Tibial nerve (tissue), 4 donors: ENCODE results near the gene FOXI1.

Experiments
- EP300 ChIP-seq, 2 donors: sonication (generic); formaldehyde crosslinking; IDR thresholded peaks; one replicate each; pipeline ENCODE4 v1.6.1; 2017; ENCODE audit warnings: antibody characterized with exemption in 2 of 2, mild to moderate bottlenecking in 1 of 2
- POLR2A ChIP-seq, 2 donors: fragments of 450-650 bp; IDR thresholded peaks; one replicate each; pipeline ENCODE4 v1.6.1; 2017; ENCODE audit warnings: antibody characterized with exemption in 2 of 2, mild to moderate bottlenecking in 2 of 2, moderate library complexity in 2 of 2
- TF ChIP-seq, protein P1 (sequence below), 5 experiments: fragments of 200-600 bp in 3 of 5; fragments of 450-650 bp in 2 of 5; sonication (generic) in 3 of 5; IDR thresholded peaks; one replicate each; pipeline ENCODE4 v1.5.1; 2016 to 2019; ENCODE audit warnings: antibody characterized with exemption in 5 of 5, mild to moderate bottlenecking in 3 of 5, moderate library complexity in 2 of 5

DNA sequence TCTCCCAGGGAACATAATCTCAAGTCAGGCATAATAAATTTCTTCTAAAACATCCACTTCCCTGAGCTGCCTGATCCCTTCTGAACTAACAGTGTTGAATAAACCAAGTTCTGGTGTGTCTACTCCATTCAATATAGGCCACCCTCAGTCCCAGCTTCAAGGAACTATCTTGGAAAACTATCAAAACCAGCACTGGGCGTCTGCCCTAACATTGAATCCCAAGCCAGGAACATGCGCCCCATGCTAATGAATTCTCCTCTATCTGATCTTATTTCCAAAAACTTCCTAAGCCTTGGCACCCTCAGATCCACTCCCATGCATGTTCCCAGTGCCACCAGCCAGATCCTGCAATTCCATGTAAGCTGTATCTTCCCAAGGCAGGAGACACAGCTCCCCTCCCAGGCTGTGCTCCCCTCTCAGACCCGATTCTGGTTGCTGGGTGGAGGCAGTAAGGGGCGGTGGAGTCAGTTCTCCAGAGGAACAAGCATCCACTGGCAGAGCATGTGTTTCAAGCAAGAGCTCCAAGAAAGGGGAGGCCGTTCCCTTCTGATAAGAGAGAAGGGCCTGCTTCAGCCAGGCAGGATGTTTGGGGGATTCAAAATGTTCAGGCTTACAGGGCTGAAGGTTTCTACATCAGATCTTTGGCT is 13.1 kb upstream of the FOXI1 start:
- TF ChIP-seq, protein P1, sequence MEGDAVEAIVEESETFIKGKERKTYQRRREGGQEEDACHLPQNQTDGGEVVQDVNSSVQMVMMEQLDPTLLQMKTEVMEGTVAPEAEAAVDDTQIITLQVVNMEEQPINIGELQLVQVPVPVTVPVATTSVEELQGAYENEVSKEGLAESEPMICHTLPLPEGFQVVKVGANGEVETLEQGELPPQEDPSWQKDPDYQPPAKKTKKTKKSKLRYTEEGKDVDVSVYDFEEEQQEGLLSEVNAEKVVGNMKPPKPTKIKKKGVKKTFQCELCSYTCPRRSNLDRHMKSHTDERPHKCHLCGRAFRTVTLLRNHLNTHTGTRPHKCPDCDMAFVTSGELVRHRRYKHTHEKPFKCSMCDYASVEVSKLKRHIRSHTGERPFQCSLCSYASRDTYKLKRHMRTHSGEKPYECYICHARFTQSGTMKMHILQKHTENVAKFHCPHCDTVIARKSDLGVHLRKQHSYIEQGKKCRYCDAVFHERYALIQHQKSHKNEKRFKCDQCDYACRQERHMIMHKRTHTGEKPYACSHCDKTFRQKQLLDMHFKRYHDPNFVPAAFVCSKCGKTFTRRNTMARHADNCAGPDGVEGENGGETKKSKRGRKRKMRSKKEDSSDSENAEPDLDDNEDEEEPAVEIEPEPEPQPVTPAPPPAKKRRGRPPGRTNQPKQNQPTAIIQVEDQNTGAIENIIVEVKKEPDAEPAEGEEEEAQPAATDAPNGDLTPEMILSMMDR (IDR thresholded peaks at IDR 0.05) = no peak
- TF ChIP-seq POLR2A (IDR thresholded peaks at IDR 0.05) (no peak), EP300 (IDR thresholded peaks at IDR 0.05) (no peak)
